ENCODE measurements around the gene AGTPBP1. TPM values are rescaled to one million over a fixed set of nuclear protein-coding genes. Genes with fewer than 3 reads are reported as not detected.

The AGTPBP1 gene
- total and polyA plus RNA-seq, 2 experiments from 2014 or later = 31.4 to 58.0 TPM

DNA sequence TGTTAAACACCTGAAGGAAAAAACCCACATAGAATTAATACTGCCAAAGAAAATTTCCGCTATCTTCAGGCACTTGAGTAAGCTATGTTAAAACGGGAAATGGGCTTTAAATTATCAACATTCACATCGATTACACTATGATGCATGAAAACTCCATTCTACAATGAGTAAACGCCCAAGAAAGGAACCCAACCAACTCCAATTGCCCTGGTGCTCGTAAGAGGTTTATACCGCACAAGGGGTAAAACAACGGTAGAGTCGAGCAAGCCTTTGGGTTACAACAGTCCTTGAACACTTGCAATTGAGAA, 1.0 kb downstream of the AGTPBP1 start:
- Mint-ChIP-seq H3K27me3 (ENCODE audit: insufficient read depth, low read depth, poor library complexity) (no peaks in the 10 kb centered on the region), H3K4me1 (peaks cover 39% of the 10 kb centered on the region), H3K27ac (peak overlapping the region; percentile 95), H3K36me3 (ENCODE audit: low read depth) (no peaks in the 10 kb centered on the region; the same call in 2 of the 3 replicates), H3K9me3 (no peaks in the 10 kb centered on the region), H3K4me3 (peak overlapping the region; percentile 96)
- H2AFZ ChIP-seq = peak overlapping the region; percentile 64; the same call in 1 of the 2 replicates
- DNase-seq (ENCODE audit: low spot score) (no peak), ATAC-seq (peak; percentile 5)
- H3K79me2 ChIP-seq (replicated peaks; ENCODE audit: insufficient read depth) = peaks cover 53% of the 10 kb centered on the region
- H3K9me2 ChIP-seq (ENCODE audit: insufficient read depth) = no peaks in the 10 kb centered on the region
- peaks cover 20% of the 10 kb centered on the region for H4K20me1 ChIP-seq (replicated peaks; ENCODE audit: insufficient read depth)
- peak overlapping the region; percentile 70 for H3K4me3 ChIP-seq
- H3K4me1 ChIP-seq (ENCODE audit: insufficient read depth) = peaks cover 42% of the 10 kb centered on the region
- H3F3A ChIP-seq (replicated peaks; ENCODE audit: low read depth) = peaks cover 10% of the 10 kb centered on the region; the same call in 1 of the 2 replicates
- H3K36me3 ChIP-seq (ENCODE audit: insufficient read depth) = no peaks in the 10 kb centered on the region
- TF ChIP-seq JUNB (IDR thresholded peaks at IDR 0.05; ENCODE audit: unreplicated experiment) = no peak
- no peak for TF ChIP-seq ZNF331 (CRISPR knock-in tag; IDR thresholded peaks at IDR 0.05; ENCODE audit: low read depth)
- no peak for TF ChIP-seq ZNF114 (CRISPR knock-in tag; IDR thresholded peaks at IDR 0.05)
- no peak for TF ChIP-seq NANOG (IDR thresholded peaks at IDR 0.05; ENCODE audit: borderline replicate concordance)
- TF ChIP-seq, protein P1, sequence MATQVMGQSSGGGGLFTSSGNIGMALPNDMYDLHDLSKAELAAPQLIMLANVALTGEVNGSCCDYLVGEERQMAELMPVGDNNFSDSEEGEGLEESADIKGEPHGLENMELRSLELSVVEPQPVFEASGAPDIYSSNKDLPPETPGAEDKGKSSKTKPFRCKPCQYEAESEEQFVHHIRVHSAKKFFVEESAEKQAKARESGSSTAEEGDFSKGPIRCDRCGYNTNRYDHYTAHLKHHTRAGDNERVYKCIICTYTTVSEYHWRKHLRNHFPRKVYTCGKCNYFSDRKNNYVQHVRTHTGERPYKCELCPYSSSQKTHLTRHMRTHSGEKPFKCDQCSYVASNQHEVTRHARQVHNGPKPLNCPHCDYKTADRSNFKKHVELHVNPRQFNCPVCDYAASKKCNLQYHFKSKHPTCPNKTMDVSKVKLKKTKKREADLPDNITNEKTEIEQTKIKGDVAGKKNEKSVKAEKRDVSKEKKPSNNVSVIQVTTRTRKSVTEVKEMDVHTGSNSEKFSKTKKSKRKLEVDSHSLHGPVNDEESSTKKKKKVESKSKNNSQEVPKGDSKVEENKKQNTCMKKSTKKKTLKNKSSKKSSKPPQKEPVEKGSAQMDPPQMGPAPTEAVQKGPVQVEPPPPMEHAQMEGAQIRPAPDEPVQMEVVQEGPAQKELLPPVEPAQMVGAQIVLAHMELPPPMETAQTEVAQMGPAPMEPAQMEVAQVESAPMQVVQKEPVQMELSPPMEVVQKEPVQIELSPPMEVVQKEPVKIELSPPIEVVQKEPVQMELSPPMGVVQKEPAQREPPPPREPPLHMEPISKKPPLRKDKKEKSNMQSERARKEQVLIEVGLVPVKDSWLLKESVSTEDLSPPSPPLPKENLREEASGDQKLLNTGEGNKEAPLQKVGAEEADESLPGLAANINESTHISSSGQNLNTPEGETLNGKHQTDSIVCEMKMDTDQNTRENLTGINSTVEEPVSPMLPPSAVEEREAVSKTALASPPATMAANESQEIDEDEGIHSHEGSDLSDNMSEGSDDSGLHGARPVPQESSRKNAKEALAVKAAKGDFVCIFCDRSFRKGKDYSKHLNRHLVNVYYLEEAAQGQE (IDR thresholded peaks at IDR 0.05; ENCODE audit: unreplicated experiment) = no peak
- no peak for TF ChIP-seq EZH2phosphoT487 (IDR thresholded peaks at IDR 0.05; ENCODE audit: unreplicated experiment)
- TF ChIP-seq CREB1 (CRISPR knock-in tag; IDR thresholded peaks at IDR 0.05; ENCODE audit: low read depth) = no peak
- peak overlapping the region; percentile 74; the same call in 1 of the 2 replicates for H3K27ac ChIP-seq (ENCODE audit: low read depth)
- H3K4me2 ChIP-seq = peak overlapping the region; percentile 81
- no peaks in the 10 kb centered on the region for H3K27me3 ChIP-seq (ENCODE audit: insufficient read depth)

DNA sequence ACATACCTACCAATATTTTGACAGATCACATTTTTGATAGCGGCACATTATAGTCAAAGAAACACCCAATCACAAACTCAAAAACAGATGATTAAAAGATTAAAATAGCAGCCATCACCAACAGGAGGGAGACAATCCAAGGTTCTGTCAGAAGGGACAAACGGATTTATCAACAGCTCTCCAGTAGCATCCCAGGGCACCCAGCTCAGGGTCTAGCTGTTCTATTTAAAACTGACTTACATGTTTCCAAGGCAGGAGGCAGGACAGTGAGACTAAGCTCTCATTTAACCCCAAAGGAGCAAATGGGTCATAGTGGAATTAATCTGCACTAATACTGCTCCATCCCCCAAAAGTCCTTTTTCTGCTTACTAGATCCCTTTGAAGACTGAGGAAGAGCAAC, 3.2 kb downstream of the AGTPBP1 start:
- peaks cover 76% of the 10 kb centered on the region for H3K79me2 ChIP-seq (replicated peaks; ENCODE audit: insufficient read depth)
- peaks cover 10% of the 10 kb centered on the region; the same call in 1 of the 2 replicates for H3F3A ChIP-seq (replicated peaks; ENCODE audit: low read depth)
- H3K4me3 ChIP-seq = no peak overlapping the region
- peaks cover 20% of the 10 kb centered on the region for H4K20me1 ChIP-seq (replicated peaks; ENCODE audit: insufficient read depth)
- H3K27ac ChIP-seq (ENCODE audit: low read depth) = no peak overlapping the region
- H3K27ac Mint-ChIP-seq = no peak overlapping the region
- no peaks in the 10 kb centered on the region for H3K27me3 ChIP-seq (ENCODE audit: insufficient read depth)
- no peak for DNase-seq (ENCODE audit: low spot score)
- no peak overlapping the region for H2AFZ ChIP-seq
- peaks cover 35% of the 10 kb centered on the region for H3K4me1 ChIP-seq (ENCODE audit: insufficient read depth)
- H3K36me3 Mint-ChIP-seq (ENCODE audit: low read depth) = no peaks in the 10 kb centered on the region; the same call in 2 of the 3 replicates
- no peaks in the 10 kb centered on the region for H3K9me2 ChIP-seq (ENCODE audit: insufficient read depth)
- no peaks in the 10 kb centered on the region for H3K9me3 Mint-ChIP-seq
- no peak overlapping the region for H3K4me3 Mint-ChIP-seq
- H3K4me1 Mint-ChIP-seq = peaks cover 34% of the 10 kb centered on the region
- H3K4me2 ChIP-seq = no peak overlapping the region
- ATAC-seq = no peak
- H3K36me3 ChIP-seq (ENCODE audit: insufficient read depth) = no peaks in the 10 kb centered on the region
- H3K27me3 Mint-ChIP-seq (ENCODE audit: insufficient read depth, low read depth, poor library complexity) = no peaks in the 10 kb centered on the region
- TF ChIP-seq STAT1 (IDR thresholded peaks at IDR 0.05; ENCODE audit: unreplicated experiment) (no peak), POLR2AphosphoS5 (IDR thresholded peaks at IDR 0.05; ENCODE audit: low read depth) (no peak), ZNF331 (CRISPR knock-in tag; IDR thresholded peaks at IDR 0.05; ENCODE audit: low read depth) (no peak), ZNF114 (CRISPR knock-in tag; IDR thresholded peaks at IDR 0.05) (no peak), JUNB (IDR thresholded peaks at IDR 0.05; ENCODE audit: unreplicated experiment) (no peak), CREB1 (CRISPR knock-in tag; IDR thresholded peaks at IDR 0.05; ENCODE audit: low read depth) (no peak), EZH2phosphoT487 (IDR thresholded peaks at IDR 0.05; ENCODE audit: unreplicated experiment) (no peak), EZH2 (IDR thresholded peaks at IDR 0.05; ENCODE audit: low read depth, unreplicated experiment) (no peak)
- TF ChIP-seq, protein P2, sequence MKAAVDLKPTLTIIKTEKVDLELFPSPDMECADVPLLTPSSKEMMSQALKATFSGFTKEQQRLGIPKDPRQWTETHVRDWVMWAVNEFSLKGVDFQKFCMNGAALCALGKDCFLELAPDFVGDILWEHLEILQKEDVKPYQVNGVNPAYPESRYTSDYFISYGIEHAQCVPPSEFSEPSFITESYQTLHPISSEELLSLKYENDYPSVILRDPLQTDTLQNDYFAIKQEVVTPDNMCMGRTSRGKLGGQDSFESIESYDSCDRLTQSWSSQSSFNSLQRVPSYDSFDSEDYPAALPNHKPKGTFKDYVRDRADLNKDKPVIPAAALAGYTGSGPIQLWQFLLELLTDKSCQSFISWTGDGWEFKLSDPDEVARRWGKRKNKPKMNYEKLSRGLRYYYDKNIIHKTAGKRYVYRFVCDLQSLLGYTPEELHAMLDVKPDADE (IDR thresholded peaks at IDR 0.05) = no peak
- TF ChIP-seq, protein P3, sequence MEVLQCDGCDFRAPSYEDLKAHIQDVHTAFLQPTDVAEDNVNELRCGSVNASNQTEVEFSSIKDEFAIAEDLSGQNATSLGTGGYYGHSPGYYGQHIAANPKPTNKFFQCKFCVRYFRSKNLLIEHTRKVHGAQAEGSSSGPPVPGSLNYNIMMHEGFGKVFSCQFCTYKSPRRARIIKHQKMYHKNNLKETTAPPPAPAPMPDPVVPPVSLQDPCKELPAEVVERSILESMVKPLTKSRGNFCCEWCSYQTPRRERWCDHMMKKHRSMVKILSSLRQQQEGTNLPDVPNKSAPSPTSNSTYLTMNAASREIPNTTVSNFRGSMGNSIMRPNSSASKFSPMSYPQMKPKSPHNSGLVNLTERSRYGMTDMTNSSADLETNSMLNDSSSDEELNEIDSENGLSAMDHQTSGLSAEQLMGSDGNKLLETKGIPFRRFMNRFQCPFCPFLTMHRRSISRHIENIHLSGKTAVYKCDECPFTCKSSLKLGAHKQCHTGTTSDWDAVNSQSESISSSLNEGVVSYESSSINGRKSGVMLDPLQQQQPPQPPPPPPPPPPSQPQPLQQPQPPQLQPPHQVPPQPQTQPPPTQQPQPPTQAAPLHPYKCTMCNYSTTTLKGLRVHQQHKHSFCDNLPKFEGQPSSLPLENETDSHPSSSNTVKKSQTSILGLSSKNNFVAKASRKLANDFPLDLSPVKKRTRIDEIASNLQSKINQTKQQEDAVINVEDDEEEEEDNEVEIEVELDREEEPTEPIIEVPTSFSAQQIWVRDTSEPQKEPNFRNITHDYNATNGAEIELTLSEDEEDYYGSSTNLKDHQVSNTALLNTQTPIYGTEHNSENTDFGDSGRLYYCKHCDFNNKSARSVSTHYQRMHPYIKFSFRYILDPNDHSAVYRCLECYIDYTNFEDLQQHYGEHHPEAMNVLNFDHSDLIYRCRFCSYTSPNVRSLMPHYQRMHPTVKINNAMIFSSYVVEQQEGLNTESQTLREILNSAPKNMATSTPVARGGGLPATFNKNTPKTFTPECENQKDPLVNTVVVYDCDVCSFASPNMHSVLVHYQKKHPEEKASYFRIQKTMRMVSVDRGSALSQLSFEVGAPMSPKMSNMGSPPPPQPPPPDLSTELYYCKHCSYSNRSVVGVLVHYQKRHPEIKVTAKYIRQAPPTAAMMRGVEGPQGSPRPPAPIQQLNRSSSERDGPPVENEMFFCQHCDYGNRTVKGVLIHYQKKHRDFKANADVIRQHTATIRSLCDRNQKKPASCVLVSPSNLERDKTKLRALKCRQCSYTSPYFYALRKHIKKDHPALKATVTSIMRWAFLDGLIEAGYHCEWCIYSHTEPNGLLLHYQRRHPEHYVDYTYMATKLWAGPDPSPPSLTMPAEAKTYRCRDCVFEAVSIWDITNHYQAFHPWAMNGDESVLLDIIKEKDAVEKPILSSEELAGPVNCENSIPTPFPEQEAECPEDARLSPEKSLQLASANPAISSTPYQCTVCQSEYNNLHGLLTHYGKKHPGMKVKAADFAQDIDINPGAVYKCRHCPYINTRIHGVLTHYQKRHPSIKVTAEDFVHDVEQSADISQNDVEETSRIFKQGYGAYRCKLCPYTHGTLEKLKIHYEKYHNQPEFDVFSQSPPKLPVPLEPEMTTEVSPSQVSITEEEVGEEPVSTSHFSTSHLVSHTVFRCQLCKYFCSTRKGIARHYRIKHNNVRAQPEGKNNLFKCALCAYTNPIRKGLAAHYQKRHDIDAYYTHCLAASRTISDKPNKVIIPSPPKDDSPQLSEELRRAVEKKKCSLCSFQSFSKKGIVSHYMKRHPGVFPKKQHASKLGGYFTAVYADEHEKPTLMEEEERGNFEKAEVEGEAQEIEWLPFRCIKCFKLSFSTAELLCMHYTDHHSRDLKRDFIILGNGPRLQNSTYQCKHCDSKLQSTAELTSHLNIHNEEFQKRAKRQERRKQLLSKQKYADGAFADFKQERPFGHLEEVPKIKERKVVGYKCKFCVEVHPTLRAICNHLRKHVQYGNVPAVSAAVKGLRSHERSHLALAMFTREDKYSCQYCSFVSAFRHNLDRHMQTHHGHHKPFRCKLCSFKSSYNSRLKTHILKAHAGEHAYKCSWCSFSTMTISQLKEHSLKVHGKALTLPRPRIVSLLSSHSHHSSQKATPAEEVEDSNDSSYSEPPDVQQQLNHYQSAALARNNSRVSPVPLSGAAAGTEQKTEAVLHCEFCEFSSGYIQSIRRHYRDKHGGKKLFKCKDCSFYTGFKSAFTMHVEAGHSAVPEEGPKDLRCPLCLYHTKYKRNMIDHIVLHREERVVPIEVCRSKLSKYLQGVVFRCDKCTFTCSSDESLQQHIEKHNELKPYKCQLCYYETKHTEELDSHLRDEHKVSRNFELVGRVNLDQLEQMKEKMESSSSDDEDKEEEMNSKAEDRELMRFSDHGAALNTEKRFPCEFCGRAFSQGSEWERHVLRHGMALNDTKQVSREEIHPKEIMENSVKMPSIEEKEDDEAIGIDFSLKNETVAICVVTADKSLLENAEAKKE (CRISPR knock-in tag; IDR thresholded peaks at IDR 0.05) = no peak
